VCaP (cell line): ENCODE data around the gene TBC1D22A.

Experiments
- H3K27ac ChIP-seq: fragments of 450-650 bp; 2 replicates; pipeline ENCODE4 v1.5.1; 2017
- CTCF ChIP-seq: fragments of 450-650 bp; conservative IDR thresholded peaks from 2 replicates; pipeline ENCODE4 v1.5.1; 2017; ENCODE audit warnings: mild to moderate bottlenecking, moderate library complexity

Gene TBC1D22A

GRCh38 chr22:47006433-47006832 is 244.0 kb downstream of the TBC1D22A start:
- no peak overlapping the region for H3K27ac ChIP-seq
- no peak for TF ChIP-seq CTCF

GRCh38 chr22:47006869-47007268 is 244.4 kb downstream of the TBC1D22A start:
- H3K27ac ChIP-seq, result no peak overlapping the region
- TF ChIP-seq CTCF, result no peak

- TF ChIP-seq CTCF, result no peak
- no peak overlapping the region for H3K27ac ChIP-seq
Observed at GRCh38 chr22:47007496-47007895, 245.0 kb downstream of the TBC1D22A start.

DNA sequence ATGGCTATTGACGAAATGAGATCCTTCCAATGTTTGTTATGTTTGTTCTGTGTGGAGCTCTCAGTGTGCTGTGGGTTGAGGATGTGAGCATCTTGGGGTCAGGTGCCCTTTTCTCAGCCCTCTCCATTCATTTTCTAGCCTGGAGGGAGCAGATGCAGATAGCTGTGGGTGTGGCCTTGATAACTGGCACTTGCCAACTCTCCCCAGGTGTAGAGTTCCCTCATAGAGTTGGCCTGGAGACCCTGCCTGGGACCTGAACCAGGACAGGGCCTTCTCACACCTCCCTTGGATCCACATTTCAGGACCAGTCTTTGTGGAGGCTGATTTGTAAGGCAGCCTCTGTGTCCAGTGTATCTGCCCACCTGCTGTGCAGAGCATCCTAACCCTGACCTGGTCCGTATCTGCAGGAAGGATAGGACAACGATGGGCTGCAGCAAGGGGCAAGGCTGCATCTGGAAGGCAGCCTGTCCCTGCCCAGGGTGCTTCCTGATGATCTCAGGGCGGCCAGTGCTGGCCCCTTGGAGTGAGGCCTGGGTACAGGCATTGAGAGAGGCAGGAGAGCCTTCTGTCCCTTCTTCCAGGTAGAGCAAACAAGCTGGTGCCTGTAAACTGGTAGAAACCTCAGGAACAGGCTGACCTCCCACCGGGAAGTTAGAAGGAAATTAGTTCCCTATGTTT is 245.9 kb downstream of the TBC1D22A start:
- H3K27ac ChIP-seq, result no peak overlapping the region
- no peak for TF ChIP-seq CTCF

DNA sequence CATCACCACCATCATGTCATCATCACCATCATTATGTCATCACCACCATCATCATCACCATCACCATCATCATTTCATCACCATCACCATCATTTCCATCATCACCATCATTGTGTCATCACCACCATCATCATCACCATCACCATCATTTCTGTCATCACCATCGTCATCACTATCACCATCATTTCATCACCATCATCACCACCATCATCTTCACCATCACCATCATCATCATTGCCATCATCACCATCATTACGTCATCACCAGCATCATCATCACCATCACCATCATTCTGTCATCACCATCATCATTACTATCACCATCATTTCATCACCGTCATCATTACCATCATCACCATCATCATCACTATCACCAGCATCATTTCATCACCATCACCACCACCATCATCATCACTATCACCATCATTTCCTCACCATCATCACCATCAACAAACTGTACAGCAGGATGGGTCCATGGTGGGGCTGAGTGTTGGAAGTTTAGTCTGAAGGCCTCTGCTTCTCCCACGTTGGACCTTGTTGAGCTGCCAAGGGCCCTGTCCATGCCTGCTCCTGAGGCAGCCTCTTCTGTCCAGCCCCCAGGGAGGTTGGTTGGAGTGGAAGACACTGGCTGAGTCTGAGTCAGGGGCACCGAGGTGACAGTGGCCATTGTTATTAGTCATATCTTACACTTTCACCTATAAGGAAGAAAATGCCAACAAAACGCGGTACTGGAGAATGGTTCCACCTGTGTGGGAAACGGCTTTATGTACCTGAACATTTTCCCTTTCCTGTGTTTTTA is 247.1 kb downstream of the TBC1D22A start:
- no peak overlapping the region for H3K27ac ChIP-seq
- TF ChIP-seq CTCF, result no peak

GRCh38 chr22:47010211-47010610 is 247.8 kb downstream of the TBC1D22A start:
- TF ChIP-seq CTCF, result no peak

GRCh38 chr22:47011131-47011858 is 248.8 kb downstream of the TBC1D22A start:
- H3K27ac ChIP-seq, result no peak overlapping the region
- no peak for TF ChIP-seq CTCF

More at GRCh38 chr22:47010211-47010610, 247.8 kb downstream of the TBC1D22A start:
- no peak overlapping the region for H3K27ac ChIP-seq
